GM12801 (cell line): ENCODE results near the gene PCCA.

Experiments
- CTCF ChIP-seq: IDR thresholded peaks from one replicate; pipeline ENCODE4 v1.5.1; 2011; ENCODE audit warnings: control low read depth; ENCODE audit not compliant: insufficient read length; ENCODE audit errors: extremely low read depth

PCCA gene

GRCh38 chr13:100298691-100299090 is 209.8 kb downstream of the PCCA start:
- TF ChIP-seq CTCF = no peak

GRCh38 chr13:100300243-100300642 is 211.3 kb downstream of the PCCA start:
- no peak for TF ChIP-seq CTCF

GRCh38 chr13:100300708-100301107 is 211.8 kb downstream of the PCCA start:
- TF ChIP-seq CTCF = no peak

- no peak for TF ChIP-seq CTCF
Measured at GRCh38 chr13:100301418-100301817, 212.5 kb downstream of the PCCA start.

- no peak for TF ChIP-seq CTCF
Measured at GRCh38 chr13:100302391-100302790, 213.5 kb downstream of the PCCA start.

- TF ChIP-seq CTCF = no peak
Measured at GRCh38 chr13:100304229-100304628, 215.3 kb downstream of the PCCA start.

- no peak for TF ChIP-seq CTCF
Measured at GRCh38 chr13:100305398-100305797, 216.5 kb downstream of the PCCA start.

- TF ChIP-seq CTCF = no peak
Measured at GRCh38 chr13:100306030-100306429, 217.1 kb downstream of the PCCA start.
